Stimulated activated effector memory CD8-positive, alpha-beta T cell treated with anti-CD3 and anti-CD28 coated beads, Interleukin-12 subunit alpha, Interleukin-12 subunit beta, amount 100 ng/mL, for 72 hours (primary cell): ENCODE measurements around the gene PTGFR.

Source experiments
- ATAC-seq: fragments of 150-1000 bp; cut with Tn5 transposase; 2 replicates; pipeline ENCODE4 v1.10.0; 2021
- DNase-seq, 2 donors: peaks; one replicate each; pipeline ENCODE4 v3.0.0; 2021 to 2022; ENCODE audit warnings: low spot score in 2 of 2
- H3K27ac Mint-ChIP-seq: one replicate; pipeline ENCODE4 v1.8.0; 2022; ENCODE audit warnings: mild to moderate bottlenecking, mixed read lengths
- H3K36me3 Mint-ChIP-seq: one replicate; pipeline ENCODE4 v1.8.0; 2022; ENCODE audit warnings: mild to moderate bottlenecking, mixed read lengths
- H3K4me1 Mint-ChIP-seq: one replicate; pipeline ENCODE4 v1.8.0; 2022; ENCODE audit warnings: mixed read lengths
- H3K4me3 Mint-ChIP-seq: one replicate; pipeline ENCODE4 v1.8.0; 2022; ENCODE audit warnings: mild to moderate bottlenecking, mixed read lengths
- H3K9me3 Mint-ChIP-seq: one replicate; pipeline ENCODE4 v1.8.0; 2022; ENCODE audit warnings: mixed read lengths

PTGFR gene

DNA sequence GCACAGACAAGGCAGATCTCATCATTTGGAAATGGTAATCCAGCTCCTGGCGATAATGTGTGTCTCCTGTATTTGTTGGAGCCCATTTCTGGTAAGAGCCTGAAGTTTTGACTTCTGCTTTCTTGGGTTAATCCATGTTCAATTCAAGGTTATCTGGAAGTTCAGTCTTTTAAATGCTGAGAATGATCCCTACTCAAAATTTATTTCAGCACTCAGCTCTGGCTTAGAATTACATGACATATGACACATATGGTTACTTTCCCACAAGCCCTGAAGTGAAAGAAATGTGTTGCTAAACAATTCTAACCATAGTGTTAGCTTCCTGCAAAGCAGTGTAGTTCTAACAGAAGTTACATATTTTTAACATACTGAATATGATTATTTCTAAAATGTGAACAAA, 2.7 kb downstream of the PTGFR start:
- Mint-ChIP-seq H3K4me1 (no peaks in the 10 kb centered on the region), H3K4me3 (no peak overlapping the region), H3K36me3 (no peaks in the 10 kb centered on the region), H3K27ac (no peak overlapping the region), H3K9me3 (no peaks in the 10 kb centered on the region)
- ATAC-seq (no peak), DNase-seq (no peak)

DNA sequence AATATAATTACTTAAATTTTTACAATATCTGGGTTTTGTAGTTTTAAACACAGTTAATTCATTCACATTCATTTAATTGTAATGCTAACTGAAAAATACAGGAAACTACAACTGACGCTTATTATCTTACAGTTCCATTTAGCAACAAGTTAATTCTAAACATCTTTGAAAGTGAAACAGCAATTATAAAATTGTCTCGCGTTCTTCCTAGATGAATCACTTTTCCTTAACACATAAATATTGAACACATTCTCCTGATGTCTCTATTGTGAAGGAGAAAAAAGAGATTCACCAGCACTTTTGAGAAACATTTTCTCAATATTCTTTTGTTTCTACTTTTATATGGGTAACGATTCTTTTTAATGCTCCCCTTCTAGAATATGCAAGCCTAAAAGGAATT, 6.4 kb downstream of the PTGFR start:
- Mint-ChIP-seq H3K36me3 (no peaks in the 10 kb centered on the region), H3K4me3 (no peak overlapping the region), H3K27ac (no peak overlapping the region), H3K9me3 (no peaks in the 10 kb centered on the region), H3K4me1 (no peaks in the 10 kb centered on the region)
- DNase-seq (no peak), ATAC-seq (no peak)

DNA sequence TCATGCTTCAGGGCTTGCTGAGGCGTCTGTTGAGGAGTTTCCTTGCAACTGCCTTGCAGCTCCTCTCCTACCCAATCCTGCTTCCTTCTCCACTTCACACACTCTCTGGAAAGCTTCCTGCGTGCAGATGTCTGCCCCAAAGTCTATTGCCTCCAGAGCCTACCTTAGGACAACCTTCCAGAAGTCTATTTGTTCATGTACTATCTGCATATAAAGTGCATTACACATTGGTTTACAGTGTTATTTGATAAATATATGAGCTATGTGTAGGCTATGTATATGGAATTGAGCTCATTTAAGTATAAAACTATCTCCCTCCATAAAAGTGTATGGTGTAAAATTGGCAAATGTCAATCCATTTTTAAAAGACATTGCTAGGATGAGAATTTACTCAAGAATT, 9.8 kb downstream of the PTGFR start:
- Mint-ChIP-seq H3K9me3 (no peaks in the 10 kb centered on the region), H3K4me3 (no peak overlapping the region), H3K4me1 (no peaks in the 10 kb centered on the region), H3K27ac (no peak overlapping the region), H3K36me3 (no peaks in the 10 kb centered on the region)
- ATAC-seq (no peak), DNase-seq (no peak)

DNA sequence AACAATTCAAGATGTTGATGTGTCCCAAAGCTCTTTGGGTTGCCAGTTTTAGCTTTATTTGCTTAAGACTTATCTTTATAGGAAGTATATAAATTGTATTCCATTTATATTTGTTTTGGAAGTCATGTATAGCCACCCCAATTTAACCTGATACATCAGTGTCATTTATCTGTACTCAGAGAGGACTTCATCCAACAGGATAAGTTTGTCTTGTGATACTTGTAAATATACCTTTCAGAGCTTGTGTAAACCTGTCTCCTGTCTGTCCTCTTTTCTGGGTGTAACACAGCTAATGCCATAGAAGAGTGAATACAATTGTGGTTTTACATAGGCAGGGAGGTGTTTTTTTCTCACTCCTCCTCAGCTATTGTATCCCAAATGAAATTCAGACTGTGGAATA, 10.4 kb downstream of the PTGFR start:
- Mint-ChIP-seq H3K27ac (no peak overlapping the region), H3K36me3 (no peaks in the 10 kb centered on the region), H3K9me3 (no peaks in the 10 kb centered on the region), H3K4me3 (no peak overlapping the region), H3K4me1 (no peaks in the 10 kb centered on the region)
- ATAC-seq (no peak), DNase-seq (no peak)

DNA sequence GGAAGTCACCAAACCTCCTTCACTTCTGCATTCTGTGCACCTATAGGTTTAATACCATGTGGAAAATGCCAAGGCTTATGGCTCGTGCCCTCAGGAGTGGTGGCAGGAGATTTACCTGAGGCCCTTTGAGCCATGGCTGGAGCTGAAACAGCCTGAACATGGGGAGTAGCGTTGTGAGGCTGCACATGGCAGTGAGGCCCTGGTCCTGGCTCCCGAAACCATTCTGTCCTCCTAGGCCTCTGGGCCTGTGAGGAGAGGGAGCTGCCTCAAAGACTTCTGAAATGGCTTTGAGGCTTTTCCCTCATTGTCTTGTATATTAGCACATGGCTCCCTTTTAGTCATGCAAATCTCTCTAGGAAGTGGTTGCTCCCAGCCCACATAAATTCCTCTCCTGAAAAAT, 20.6 kb downstream of the PTGFR start:
- Mint-ChIP-seq H3K9me3 (peaks cover 15% of the 10 kb centered on the region), H3K36me3 (no peaks in the 10 kb centered on the region), H3K4me3 (no peak overlapping the region), H3K4me1 (no peaks in the 10 kb centered on the region), H3K27ac (no peak overlapping the region)
- ATAC-seq (no peak), DNase-seq (no peak)

DNA sequence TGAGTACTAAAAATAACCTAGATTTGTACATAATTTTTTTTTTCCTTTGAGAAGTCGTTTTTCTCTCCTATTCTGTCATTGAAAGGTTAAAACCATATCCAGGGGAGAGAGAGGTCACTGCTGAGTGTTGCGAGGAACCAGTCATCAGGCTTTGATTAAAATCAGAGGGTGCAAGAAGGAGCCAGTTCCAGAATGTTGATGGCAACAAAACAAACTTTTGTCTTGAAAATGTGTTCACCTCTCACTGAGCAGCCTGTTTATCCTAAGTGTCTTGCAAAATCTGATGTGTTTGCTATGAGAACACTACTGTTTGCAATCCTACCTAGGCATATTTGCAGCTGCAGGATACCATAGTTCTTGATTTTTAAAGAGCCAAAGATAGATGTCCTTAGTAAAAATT, 25.9 kb downstream of the PTGFR start:
- no peaks in the 10 kb centered on the region for H3K36me3 Mint-ChIP-seq
- H3K27ac Mint-ChIP-seq = no peak overlapping the region
- DNase-seq = no peak
- no peaks in the 10 kb centered on the region for H3K4me1 Mint-ChIP-seq
- no peak for ATAC-seq
- peaks cover 9% of the 10 kb centered on the region for H3K9me3 Mint-ChIP-seq
- no peak overlapping the region for H3K4me3 Mint-ChIP-seq

DNA sequence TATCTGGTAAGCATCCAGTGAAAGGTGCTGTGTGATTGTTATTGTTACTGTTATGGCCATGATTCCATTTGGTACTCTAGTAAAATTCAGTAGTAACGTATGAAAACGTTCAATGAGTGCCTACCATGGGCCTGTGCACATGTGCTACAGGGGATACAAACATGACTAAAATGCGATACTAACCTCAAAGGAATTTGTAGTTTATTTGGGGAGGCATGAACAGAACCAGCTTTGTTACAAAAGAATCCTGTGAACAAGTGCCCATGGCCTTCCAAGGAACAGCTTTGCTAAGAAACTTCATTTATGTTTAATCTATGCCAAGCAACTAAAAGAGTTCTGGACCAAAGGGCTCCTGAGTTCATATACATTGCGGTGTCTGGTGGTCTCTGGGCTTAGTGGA, 28.7 kb downstream of the PTGFR start:
- ATAC-seq = no peak
- H3K4me1 Mint-ChIP-seq = no peaks in the 10 kb centered on the region
- no peak overlapping the region for H3K4me3 Mint-ChIP-seq
- no peak overlapping the region for H3K27ac Mint-ChIP-seq
- H3K9me3 Mint-ChIP-seq = no peaks in the 10 kb centered on the region
- no peak for DNase-seq
- H3K36me3 Mint-ChIP-seq = no peaks in the 10 kb centered on the region

DNA sequence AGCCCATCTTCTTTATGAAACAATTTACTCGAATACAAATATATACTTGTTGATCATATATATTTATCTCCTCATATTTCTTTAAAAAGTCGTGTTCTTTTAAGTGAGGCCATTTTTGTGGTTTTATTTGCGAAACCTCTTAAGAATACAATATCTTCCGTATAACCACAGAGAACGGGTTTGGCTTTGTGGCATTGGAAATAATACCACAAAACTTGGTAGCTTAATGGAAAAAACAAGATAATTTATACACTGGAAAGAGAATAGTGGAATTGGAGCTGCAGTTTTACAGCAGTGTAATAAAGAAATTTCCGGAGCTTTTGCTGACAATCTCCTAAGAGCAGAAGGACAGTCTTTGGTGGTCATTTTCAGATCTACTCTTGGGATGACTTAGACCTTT, 29.4 kb downstream of the PTGFR start:
- Mint-ChIP-seq H3K4me3 (no peak overlapping the region), H3K9me3 (no peaks in the 10 kb centered on the region), H3K4me1 (no peaks in the 10 kb centered on the region), H3K27ac (no peak overlapping the region), H3K36me3 (no peaks in the 10 kb centered on the region)
- no peak for ATAC-seq
- no peak for DNase-seq

DNA sequence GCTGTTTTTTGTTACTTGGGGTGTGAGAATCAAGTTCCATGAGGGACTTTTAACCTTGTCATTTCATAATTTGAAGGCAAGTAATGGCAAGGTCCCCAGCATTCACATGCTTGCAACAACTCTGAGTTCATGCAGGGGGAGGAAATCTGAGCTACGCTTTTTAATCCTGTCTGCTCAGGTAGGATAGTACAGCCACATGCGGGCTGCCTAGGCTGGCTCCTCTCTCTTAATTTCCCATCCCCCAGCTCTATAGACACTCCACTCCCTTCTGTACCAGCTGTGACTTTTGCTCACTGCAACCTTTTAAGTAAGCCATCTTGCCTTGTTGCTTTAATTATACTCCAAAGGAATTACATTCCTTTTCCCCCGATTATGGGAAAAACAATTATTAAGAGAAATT, 30.1 kb downstream of the PTGFR start:
- Mint-ChIP-seq H3K36me3 (no peaks in the 10 kb centered on the region), H3K4me1 (no peaks in the 10 kb centered on the region), H3K9me3 (no peaks in the 10 kb centered on the region), H3K4me3 (no peak overlapping the region), H3K27ac (no peak overlapping the region)
- ATAC-seq (no peak), DNase-seq (no peak)

DNA sequence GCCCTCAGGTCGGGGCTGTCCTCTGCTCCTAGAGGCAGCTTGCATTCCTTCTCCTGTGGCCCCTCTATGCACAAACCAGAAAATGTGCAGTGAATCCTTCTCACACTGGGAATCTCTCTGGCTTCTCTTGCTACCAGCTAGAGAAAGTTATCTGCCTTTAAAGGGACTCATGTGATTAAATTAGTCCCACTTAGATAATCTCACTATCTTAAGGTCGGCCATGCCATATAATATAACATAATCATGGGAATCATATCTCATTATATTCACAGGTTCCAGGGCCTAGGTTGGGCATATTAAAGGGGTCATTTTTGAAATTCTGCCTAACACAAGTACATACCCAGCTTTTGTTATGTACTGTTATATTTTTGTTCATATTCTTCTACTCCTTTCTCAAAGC, 31.4 kb downstream of the PTGFR start:
- H3K27ac Mint-ChIP-seq = no peak overlapping the region
- H3K36me3 Mint-ChIP-seq = no peaks in the 10 kb centered on the region
- no peaks in the 10 kb centered on the region for H3K9me3 Mint-ChIP-seq
- ATAC-seq (no peak), DNase-seq (no peak)
- no peaks in the 10 kb centered on the region for H3K4me1 Mint-ChIP-seq
- H3K4me3 Mint-ChIP-seq = no peak overlapping the region

DNA sequence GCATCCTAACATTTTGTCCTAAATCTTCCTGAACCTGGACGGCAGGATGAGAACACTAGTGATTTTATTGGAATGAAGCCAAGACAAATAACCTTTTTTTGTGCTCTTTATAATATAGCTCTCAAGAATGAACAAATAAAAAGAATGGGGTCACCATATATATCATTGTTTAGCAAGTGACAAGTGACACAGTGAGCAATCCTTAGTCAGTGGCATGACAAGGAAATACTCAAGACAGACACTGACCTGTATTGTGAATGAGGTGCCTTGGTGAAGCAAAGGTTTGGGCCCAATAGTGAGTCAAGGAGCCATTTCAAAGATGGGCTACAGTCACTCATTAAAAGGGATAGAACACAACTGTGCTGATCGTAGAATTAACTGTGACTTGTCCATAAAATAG, 35.7 kb downstream of the PTGFR start:
- Mint-ChIP-seq H3K9me3 (no peaks in the 10 kb centered on the region), H3K4me3 (no peak overlapping the region), H3K36me3 (no peaks in the 10 kb centered on the region), H3K27ac (no peak overlapping the region), H3K4me1 (no peaks in the 10 kb centered on the region)
- DNase-seq (no peak), ATAC-seq (no peak)

DNA sequence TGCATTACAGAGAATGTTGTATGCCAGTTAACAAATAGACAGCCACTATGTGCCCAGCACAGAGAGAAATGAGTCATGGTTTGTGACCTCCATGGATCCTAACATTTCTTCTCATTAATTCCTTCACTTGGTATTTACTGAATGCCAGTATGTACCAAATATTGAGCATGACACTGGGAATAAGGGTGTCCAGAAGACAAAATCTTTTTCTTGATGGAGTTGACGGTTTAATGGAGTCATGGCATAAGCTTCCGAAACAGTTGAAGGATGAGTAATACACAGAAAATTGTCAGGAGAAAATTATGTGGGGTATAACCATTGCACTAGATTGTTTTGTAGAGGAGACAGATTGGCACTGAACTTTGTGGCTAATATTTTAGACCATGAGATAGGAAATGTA, 36.9 kb downstream of the PTGFR start:
- Mint-ChIP-seq H3K4me3 (no peak overlapping the region), H3K36me3 (no peaks in the 10 kb centered on the region), H3K27ac (no peak overlapping the region)

DNA sequence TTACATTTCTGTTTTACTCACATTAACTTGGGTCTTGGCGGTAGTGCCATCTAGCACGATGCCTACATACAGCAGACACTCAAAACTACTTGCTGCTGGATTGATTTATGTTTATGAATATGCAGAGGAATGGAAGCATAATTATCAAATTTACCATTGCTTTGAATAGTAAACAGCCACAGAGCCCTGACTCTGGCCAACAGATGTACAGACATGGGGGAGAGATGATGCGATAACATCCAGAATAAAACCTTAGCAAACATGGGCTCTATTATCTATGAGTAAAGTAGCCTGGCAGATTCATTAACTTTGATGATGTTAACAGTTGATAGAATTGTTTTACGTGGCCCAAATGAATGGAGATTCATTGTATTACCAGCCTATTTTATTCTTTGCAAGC, 42.8 kb downstream of the PTGFR start:
- Mint-ChIP-seq H3K4me1 (no peaks in the 10 kb centered on the region), H3K4me3 (no peak overlapping the region)

More for the DNA sequence above, 36.9 kb downstream of the PTGFR start:
- DNase-seq (no peak), ATAC-seq (no peak)
- no peaks in the 10 kb centered on the region for H3K9me3 Mint-ChIP-seq
- no peaks in the 10 kb centered on the region for H3K4me1 Mint-ChIP-seq

DNA sequence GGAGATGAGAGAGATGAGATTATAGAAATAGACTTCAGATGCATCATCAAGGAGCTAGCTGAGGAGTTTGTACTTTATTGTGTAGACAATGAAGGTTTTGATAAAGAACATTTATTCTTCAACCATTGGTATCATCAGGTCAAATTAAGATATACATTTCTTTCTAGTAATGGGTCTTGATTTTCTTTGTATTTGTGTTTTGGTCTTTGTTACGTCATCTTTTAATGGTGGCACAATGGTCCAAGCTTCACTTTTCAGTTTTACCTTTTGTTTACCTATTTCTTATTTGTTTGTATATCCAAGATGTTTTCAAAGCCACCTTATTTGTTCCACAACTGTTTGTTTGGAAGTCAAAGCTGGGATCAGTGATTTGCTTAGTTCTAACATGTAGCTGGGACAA, 44.5 kb downstream of the PTGFR start:
- DNase-seq (no peak), ATAC-seq (no peak)
- no peaks in the 10 kb centered on the region for H3K4me1 Mint-ChIP-seq
- no peak overlapping the region for H3K4me3 Mint-ChIP-seq
- no peaks in the 10 kb centered on the region for H3K36me3 Mint-ChIP-seq
- no peaks in the 10 kb centered on the region for H3K9me3 Mint-ChIP-seq
- no peak overlapping the region for H3K27ac Mint-ChIP-seq

More for the DNA sequence above, 42.8 kb downstream of the PTGFR start:
- no peaks in the 10 kb centered on the region for H3K36me3 Mint-ChIP-seq
- DNase-seq (no peak), ATAC-seq (no peak)
- no peaks in the 10 kb centered on the region for H3K9me3 Mint-ChIP-seq
- H3K27ac Mint-ChIP-seq = no peak overlapping the region

DNA sequence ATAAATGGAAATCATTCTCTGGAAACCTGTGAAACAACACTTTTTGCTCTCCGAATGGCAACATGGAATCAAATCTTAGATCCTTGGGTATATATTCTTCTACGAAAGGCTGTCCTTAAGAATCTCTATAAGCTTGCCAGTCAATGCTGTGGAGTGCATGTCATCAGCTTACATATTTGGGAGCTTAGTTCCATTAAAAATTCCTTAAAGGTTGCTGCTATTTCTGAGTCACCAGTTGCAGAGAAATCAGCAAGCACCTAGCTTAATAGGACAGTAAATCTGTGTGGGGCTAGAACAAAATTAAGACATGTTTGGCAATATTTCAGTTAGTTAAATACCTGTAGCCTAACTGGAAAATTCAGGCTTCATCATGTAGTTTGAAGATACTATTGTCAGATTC, 45.7 kb downstream of the PTGFR start:
- DNase-seq (no peak), ATAC-seq (no peak)
- H3K4me1 Mint-ChIP-seq = no peaks in the 10 kb centered on the region
- H3K4me3 Mint-ChIP-seq = no peak overlapping the region
- peaks cover 2% of the 10 kb centered on the region for H3K9me3 Mint-ChIP-seq
- no peak overlapping the region for H3K27ac Mint-ChIP-seq
- H3K36me3 Mint-ChIP-seq = no peaks in the 10 kb centered on the region

DNA sequence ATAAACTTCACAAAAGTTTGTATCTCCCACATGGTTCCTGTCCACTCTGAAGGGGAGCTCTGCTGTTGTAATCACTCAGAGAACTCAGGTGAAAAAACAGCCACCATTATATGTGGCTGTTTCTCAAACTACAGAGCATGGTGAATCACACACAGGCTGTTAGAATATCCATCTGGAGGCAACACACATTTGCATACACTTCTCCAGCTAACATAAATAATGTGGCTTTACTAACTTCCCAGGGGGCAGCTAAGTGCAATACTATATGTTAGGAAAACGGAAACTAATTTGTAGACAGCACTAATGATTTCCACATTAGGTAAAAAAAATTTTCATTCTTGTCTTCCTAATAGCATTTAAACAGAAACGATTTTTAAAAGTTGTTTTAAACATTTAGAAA, 49.3 kb downstream of the PTGFR start:
- ATAC-seq = no peak
- H3K36me3 Mint-ChIP-seq = no peaks in the 10 kb centered on the region
- peaks cover 8% of the 10 kb centered on the region for H3K9me3 Mint-ChIP-seq
- H3K4me3 Mint-ChIP-seq = no peak overlapping the region
- H3K27ac Mint-ChIP-seq = no peak overlapping the region
- H3K4me1 Mint-ChIP-seq = no peaks in the 10 kb centered on the region
- DNase-seq = no peak

DNA sequence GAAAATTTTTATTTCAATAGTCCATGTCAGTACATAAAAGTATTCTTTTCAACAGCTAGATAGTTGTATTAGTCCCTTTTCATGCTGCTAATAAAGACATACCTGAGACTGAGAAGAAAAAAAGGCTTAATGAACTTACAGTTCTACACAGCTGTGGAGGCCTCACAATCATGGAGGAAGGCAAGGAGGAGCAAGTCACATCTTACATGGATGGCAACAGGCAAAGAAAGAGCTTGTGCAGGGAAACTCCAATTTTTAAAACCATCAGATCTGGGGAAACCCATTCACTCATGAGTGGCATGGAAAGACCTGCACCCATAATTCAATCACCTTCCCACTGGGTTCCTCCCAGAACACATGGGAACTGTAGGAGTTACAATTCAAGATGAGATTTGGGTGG, 50.7 kb downstream of the PTGFR start:
- no peak for DNase-seq
- no peak for ATAC-seq
- H3K36me3 Mint-ChIP-seq = no peaks in the 10 kb centered on the region
- H3K4me1 Mint-ChIP-seq = no peaks in the 10 kb centered on the region
- peaks cover 8% of the 10 kb centered on the region for H3K9me3 Mint-ChIP-seq
- no peak overlapping the region for H3K27ac Mint-ChIP-seq
- H3K4me3 Mint-ChIP-seq = no peak overlapping the region
